ENCODE data around the gene TRPV4.

- TF ChIP-seq CTCF (conservative IDR thresholded peaks at IDR 0.05 in 1 of 2, IDR thresholded peaks at IDR 0.05 in 1 of 2; ENCODE audit: extremely low read depth in 1 of 2, insufficient read depth in 1 of 2, low read depth in 1 of 2, low read length in 2 of 2), result peak in 1 of 2 donors; percentile 15
- no peak for TF ChIP-seq EZH2 (IDR thresholded peaks at IDR 0.05; ENCODE audit: borderline replicate concordance, low read length)
These were observed 21.6 kb downstream of the TRPV4 start for GRCh38 chr12:109811624-109811995.

Data from mammary epithelial cell (primary cell).